GM10266 (cell line): ENCODE data around the gene NRROS.
"Not testable (repeated sequence)": the region's sequence is repeated elsewhere in the genome, so short reads cannot be mapped to it uniquely, and the experiment has no call there.

Source experiments
- DNase-seq: peaks from one replicate; pipeline ENCODE4 v3.0.0; 2012; ENCODE audit errors: extremely low spot score
- TF ChIP-seq, protein P1 (sequence below): IDR thresholded peaks from 2 replicates; pipeline ENCODE4 v1.5.1; 2012; ENCODE audit warnings: mild to moderate bottlenecking, low read depth; ENCODE audit not compliant: control insufficient read depth, insufficient read depth; ENCODE audit errors: missing control alignments

Gene NRROS

DNA sequence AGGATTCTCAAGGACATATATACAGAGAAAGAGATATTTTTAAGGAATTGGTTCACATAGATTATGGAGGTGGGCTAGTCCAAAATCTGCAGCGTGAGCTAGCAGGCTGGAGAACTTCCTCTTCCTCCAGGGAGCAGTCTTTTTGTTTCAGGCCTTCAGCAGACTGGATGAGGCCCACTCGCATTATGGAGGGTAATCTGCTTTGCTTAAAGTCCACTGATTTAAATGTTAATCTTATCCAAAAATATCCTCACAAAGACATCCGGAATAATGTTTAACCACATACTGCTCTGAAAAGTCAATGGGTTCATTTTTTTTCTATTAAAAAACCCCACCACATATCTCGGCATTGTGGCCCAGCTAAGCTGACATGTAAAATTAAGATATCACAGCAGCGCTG lies 22.2 kb upstream of the NRROS start:
- TF ChIP-seq, protein P1, sequence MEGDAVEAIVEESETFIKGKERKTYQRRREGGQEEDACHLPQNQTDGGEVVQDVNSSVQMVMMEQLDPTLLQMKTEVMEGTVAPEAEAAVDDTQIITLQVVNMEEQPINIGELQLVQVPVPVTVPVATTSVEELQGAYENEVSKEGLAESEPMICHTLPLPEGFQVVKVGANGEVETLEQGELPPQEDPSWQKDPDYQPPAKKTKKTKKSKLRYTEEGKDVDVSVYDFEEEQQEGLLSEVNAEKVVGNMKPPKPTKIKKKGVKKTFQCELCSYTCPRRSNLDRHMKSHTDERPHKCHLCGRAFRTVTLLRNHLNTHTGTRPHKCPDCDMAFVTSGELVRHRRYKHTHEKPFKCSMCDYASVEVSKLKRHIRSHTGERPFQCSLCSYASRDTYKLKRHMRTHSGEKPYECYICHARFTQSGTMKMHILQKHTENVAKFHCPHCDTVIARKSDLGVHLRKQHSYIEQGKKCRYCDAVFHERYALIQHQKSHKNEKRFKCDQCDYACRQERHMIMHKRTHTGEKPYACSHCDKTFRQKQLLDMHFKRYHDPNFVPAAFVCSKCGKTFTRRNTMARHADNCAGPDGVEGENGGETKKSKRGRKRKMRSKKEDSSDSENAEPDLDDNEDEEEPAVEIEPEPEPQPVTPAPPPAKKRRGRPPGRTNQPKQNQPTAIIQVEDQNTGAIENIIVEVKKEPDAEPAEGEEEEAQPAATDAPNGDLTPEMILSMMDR, result no peak
- DNase-seq, result no peak

DNA sequence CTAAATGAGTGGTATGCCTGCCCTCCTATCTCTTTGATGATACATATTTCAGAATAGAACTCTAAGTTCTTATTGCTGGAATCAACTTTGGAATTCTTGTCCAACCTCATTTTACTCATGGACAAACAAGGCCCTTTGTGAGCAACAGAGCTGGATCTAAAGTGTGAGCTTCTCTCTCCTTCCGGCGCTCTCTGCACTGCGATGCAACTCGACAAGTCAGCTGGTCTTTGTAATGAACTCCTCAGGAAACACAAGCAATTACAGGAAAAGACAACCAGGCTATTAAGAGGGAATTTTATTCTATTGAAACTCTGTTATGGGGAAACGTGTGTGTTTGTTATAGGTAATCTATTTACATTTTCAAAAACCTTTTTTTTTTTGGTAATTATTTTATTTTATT lies 20.3 kb upstream of the NRROS start:
- no peak for DNase-seq
- TF ChIP-seq, protein P1, result no peak

DNA sequence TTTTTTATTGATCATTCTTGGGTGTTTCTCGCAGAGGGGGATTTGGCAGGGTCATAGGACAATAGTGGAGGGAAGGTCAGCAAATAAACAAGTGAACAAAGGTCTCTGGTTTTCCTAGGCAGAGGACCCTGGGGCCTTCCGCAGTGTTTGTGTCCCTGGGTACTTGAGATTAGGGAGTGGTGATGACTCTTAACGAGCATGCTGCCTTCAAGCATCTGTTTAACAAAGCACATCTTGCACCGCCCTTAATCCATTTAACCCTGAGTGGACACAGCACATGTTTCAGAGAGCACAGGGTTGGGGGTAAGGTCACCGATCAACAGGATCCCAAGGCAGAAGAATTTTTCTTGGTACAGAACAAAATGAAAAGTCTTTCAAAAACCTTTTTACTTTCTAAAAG lies 19.9 kb upstream of the NRROS start:
- not testable (repeated sequence) for DNase-seq

DNA sequence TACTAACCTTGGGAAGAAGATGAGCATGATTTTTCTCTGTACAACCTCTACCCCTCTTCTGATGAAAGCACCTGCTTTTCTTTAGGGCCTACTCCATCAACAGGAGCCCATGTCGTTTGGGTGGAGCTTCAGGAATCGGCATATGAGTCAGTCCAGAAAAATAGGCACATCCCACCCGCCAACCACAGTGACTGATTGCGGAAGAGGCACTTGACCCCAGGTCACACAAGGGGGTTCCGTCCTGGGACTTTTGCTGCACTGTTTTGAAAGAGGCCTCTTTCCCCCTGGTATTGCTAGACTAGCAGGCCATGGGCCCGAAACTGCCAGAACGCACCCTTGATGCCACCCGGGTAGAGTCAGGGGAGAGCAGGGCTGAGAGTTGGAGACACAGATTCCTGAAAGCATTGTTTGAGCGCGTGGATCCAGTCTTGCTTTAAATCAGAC lies 19.3 kb upstream of the NRROS start:
- TF ChIP-seq, protein P1, result no peak
- peak; percentile 65 for DNase-seq

DNA sequence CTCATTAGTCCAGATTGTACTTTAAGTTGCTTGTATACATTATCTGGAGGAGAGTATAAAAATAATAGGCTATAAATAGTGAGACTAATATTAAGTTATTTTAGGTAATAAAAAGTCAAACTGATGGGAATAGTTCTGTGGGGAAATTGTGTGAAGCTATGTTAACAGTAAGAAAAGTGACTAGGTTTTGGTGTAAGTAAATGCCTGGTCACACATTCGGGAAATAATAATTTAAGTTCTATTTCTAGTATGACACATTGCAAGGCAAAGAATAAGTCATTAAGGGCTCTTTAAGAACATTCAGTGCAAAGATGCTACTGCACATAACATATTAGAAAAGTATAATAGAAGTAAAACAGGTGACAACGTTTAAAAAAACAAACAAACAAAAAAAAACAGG lies 18.8 kb upstream of the NRROS start:
- TF ChIP-seq, protein P1, result no peak
- DNase-seq, result no peak

DNA sequence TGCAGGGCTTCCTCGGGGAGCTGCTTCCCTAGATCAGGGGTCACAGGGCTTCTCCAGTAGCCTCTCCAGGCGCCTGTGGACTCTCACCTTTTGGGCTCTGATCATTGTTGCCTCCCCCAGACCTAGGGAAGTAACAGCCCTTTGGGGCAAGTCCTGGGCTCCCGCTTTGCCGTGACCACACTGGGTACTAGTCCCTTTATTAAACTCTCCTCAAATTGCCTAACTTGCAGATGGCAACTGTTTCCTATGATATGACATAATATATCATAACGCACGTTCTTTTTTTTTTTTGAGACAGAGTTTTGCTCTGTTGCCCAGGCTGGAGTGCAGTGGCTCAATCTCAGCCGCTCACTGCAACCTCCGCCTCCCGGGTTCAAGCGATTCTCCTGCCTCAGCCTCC lies 17.9 kb upstream of the NRROS start:
- no peak for DNase-seq
- TF ChIP-seq, protein P1, result no peak

DNA sequence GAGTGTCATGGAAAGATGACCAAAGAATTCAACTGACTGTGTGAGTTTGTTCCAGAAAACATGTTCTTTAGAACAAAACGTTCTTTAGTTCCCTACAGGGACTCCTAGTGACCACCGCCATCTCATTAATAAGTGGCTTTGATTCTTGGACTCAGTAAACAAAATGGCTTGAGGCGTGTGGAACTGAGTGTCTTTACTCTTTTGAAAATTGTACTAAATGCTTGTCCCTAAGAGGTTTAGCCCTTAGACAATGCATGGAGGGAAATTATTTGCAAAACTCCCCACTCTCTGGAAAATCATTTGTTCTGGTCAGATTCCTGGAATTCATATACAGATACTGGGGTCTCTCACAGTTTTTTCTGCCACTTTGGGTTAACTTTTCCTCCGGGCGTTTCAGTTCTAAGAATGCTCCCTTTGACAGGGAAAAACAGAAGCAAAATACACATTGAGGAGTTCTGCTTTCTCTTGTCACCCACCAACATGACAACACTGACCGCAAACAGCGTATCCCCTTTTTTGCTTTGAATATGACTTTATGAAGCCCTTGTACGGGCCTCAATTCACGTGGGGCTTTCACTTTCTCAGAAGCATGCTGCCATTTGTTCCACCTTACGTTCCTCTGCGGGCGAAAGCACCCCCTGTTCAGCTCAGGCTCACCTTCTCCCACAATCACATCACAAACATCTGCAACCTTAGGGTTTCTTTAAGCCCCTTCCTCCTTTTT lies 15.3 kb upstream of the NRROS start:
- TF ChIP-seq, protein P1, result no peak
- peak; percentile 73 for DNase-seq

DNA sequence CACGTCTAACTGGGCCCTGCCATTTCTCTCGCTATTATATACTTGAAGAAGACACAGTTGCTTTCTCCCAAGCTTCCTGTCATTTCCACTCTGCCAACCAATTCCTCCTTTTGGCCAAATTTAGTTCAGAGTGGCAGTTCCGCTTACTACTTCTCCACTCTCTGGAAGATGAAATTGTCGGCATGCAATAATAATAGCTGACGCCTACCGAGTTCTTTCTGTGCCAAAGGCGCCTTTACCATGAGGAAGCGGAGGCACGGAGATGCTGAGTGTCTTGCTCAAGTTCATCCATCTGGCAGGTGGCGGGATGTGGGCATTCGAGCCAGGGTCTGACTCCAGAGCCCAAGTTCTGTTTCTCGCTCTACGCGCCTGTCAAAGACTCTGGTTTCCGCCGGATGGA lies 14.6 kb upstream of the NRROS start:
- no peak for DNase-seq
- TF ChIP-seq, protein P1, result no peak
